UCSD-AML1 (cell line): ENCODE data around the gene CGB2.

Source experiments
- DNase-seq: peaks from one replicate; lab custom pipeline; 2025; ENCODE audit not compliant: unreplicated experiment; lab: John Stamatoyannopoulos, UW

CGB2 gene

DNA sequence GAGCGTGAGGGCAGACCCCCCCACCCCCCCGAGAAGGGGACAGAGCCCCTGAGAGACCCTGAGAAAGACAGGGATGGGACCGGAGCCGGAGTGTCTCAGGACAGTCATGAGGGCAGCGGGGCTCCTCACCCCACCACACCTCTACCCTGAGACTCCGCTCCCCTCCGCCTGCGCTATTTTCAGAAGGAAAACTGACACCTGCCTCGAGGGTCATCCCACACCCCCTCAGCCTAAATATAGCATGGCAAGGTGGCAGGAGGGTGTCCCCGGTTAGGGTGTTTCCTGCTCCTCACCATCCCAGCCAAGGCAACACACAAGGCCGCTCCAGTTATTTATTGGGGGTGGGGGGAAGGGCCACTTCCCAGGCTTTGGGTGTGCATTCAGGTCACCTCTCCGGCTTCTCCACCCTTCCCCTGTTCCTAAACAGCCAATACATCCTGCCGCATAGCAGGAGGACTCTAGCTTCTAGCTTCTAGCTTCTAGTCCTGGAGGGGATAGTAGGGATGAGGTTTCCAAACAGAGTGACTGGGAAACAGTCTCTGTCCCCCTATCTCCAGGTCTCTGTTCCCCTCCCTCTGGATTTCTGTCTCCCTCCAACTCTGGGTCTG is 34.3 kb downstream of the CGB2 start:
- no peak for DNase-seq

DNA sequence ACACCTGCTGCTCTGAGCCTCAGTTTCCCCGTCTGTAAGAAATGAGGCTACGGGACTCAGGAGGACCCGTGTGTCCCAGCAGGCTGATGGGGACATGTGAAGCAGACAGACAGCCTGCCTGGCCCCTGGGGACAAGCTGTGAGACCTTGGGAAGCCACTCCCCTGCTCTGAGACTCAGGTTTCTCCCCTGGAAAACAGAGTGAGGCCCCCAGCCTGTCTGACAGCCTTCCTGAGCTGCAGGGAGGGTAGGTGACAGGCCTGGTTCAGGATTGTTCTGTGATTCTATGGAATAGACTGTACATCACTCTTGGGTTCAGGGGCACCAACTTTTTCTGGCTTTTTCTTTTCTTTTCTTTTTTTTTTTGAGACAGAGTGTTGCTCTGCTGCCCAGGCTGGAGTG is 35.9 kb downstream of the CGB2 start:
- no peak for DNase-seq

DNA sequence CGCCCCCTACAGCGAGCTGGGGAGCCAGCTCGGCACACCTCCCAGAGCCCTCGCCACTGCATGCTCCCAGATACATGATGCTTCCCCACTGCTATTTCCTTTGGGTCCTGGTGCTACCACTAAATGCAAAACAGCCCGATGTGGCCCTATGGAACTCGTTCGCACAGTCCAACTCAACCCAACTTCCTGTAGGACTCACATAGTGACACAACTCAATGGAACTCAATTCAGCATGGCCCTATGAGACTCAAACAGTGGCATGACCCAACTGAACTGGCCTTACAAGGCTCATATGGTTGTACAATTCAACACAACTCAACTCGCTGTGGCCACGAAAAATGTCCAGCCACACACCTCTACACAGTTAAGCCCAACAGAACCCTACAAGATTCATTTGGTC is 37.3 kb downstream of the CGB2 start:
- DNase-seq, result no peak

DNA sequence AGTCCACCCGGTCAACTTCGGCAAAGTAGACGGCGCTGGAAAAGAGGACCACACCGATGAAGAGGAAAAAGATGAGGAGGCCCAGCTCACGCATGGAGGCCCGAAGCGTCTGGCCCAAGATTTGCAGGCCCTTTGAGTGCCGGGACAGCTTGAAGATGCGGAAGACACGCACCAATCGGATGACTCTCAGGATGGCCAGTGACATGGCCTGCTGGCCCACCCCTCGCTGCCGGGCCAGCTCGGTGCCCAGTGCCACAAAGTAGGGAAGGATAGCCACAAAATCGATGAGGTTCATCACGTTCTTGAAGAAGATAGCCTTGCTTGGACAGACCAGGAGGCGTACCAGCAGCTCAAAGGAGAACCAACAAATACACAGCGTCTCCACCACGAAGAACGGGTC is 38.7 kb downstream of the CGB2 start:
- DNase-seq, result no peak

DNA sequence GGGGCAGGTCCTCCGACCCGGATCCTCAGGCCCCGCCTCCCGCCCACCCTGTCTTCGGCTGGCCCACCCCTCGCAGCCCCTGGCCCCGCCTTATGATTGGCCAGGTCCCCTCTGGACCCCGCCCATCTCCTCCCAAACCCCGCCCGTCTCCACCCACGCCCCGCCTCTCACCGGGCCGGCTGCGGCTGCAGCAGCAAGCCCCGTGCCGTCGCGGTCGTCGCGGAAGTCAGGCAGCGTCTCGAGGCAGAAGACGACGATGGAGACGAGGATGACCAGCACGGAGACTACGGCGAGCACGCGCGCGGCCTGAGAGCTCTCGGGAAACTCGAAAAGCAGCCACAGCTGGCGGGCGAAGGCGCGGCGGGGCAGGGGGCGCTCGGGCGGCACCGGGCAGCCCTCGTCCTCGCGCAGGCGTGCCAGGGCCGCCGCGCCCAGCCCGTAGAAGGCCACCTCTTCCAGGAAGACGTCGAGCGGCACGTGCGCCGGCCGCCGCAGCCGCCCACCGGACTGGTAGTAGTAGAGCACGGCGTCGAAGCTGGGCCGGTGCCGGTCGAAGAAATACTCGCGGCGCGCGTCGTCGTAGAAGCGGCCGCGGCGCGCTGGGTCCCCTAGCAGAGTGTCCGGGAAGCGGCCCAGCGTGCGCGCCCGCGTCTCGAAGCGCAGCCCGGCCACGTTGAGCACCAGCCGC is 40.3 kb downstream of the CGB2 start:
- DNase-seq, result no peak

DNA sequence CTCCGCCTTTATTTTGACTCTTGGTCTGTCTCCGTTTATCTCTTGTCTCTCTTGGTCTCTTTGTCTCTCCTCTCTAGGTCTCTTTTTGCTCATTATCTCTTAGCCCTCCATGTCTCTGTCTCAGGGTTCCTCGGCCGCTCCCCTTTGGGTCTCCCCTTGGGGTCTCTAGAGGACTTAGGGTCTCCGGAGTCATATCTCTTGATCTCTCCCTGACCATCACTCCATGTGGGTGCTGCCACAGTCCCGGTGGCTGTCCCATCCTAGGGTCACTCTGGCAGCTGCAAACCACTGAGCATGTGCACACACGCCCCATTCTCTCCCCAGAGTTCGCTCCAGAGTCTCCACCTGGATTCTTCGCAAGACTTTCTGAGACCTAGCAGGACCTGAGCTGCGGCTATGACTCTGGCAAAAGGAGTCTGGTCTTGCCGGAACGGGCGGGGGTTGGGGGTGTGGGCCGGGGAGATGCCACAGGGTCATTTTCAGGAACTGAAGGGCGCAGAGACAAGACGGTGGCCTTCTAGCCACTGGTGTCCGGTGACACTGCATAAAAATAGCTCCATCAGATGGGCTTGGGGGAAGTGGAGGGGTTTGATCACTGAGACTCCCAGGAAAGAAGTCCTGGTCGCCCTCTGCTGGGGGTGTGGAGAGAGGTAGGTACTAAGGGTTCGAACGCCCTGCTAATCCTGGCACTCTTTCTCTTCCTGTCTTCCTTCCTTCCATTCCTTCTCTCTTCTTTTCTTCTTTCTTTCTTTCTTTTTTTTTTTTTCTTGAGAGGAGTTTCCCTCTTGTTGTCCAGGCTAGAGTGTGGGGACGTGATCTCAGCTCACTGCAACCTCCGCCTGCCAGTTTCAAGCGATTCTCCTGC is 42.1 kb downstream of the CGB2 start:
- peak; percentile 53 for DNase-seq

DNA sequence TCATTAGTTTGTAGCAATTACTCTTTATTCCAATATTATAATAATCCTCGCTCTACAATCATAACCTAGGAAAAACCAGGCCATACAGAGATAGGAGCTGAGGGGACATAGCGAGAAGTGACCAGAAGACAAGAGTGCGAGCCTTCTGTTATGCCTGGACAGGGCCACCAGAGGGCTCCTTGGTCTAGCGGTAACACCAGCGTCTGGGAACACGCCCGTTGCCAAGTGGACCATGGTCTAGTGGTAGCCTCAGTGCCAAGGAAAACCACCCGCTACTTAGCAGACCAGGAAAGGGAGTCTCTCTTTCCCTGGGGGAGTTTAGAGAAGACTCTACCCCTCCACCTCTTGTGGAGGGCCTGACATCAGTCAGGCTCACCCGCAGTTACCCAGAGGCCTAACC is 43.2 kb downstream of the CGB2 start:
- peak; percentile 43 for DNase-seq

DNA sequence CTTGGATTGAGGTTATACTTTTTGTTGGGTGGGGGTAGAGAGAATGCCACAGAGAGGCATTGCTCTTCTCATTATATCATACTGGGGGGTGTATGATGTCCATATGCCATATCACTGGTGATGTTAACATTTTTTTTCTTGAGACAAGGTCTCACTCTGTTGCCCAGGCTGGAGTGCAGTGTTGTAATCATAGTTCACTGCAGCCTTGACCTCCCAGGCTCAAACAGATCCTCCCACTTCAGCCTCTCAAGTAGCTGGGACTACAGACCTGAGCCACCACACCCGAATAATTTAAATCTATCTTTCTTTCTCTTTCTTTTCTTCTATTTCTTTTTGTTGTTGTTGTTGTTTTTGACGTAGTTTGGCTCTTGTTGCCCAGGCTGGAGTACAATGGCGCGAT is 48.7 kb downstream of the CGB2 start:
- no peak for DNase-seq

DNA sequence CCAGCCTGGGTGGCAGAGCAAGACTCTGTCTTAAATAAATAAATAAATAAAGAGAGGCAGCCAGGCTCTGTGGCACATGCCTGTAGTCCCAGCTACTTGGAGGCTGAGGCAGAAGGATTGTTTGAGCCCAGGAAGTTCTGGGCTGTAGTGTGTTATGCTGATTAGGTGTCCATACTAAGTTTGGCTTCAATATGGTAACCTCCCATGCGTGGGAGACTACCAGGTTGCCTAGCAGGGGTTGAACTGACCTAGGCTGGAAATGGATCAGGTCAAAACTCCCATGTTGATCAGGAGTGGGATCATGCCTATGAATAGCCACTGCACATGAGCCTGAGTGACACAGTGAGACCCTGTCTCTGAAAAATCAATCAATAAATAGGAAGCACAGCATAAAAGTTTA is 49.6 kb downstream of the CGB2 start:
- no peak for DNase-seq
